ENCODE measurements around the gene GNA12. TPM values are rescaled to one million over a fixed set of nuclear protein-coding genes. Genes with fewer than 3 reads are reported as not detected.
"Not testable (repeated sequence)": the region's sequence is repeated elsewhere in the genome, so short reads cannot be mapped to it uniquely, and the experiment has no call there.

Gene GNA12
- total RNA-seq, 1 donor from 2014 or later, result 31.7 TPM

DNA sequence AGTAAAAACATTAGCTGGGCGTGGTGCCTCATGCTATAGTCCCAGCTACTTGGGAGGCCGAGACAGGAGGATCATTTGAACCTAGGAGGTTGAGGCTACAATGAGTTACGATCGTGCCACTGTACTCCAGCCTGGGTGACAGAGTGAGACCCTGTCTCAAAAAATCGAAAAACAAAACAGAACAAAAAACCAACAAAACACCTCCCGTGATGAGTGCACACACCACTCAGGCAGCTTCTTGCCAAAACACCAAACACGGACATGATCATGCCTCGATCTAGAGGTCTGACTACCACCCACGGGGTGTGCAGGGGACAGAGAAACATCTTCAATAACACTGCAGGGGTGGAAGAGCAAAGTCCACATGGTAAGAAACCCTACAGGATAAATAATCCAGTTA is 111.7 kb downstream of the GNA12 start:
- intact Hi-C loops (cut with micrococcal nuclease), result no loop called here

DNA sequence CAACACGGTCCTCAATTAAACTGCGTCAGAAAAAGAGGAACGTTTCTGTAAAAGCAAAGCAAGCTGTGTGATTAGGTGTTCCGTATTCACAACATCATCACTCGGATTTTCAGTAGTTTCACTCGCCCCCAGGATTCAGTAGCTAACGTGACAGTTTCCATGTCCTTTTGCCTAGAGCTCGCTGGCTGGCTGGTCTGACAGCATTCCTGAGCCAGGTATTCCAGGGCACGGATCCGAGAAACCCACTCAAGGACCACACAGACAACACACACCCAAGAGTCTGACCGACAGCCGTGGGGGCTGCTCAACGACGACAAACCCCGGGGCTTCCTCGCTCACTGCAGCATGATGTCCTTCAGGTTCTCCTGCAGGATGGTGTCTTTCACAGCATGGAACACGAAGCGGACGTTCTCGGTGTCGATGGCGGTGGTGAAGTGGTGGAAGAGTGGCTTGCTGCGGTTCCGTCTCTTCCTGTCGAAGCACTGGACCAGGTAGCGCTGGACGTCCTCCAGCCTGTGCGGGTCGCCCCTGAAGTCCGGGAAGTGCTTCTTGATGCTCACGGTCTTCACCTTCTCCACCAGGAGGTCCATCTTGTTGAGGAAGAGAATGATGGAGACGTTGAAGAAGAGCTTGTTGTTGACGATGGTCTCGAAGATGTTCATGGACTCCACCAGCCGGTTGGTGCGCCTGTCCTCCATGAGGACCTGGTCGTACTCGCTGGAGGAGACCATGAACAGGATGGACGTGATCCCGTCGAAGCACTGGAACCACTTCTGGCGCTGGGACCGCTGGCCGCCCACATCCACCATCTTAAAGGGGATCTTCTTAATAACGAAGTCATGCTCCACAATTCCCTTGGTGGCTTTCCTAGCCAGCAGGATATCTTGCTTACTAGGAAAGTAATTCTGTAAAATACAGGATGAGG is 113.0 kb downstream of the GNA12 start:
- intact Hi-C loops (cut with micrococcal nuclease), result no loop called here

GRCh38 chr7:2729893-2730716 is 114.0 kb downstream of the GNA12 start:
- intact Hi-C loops (cut with micrococcal nuclease), result no loop called here

- intact Hi-C loops (cut with micrococcal nuclease), result no loop called here
Observed at GRCh38 chr7:2729031-2729892, 114.8 kb downstream of the GNA12 start.

DNA sequence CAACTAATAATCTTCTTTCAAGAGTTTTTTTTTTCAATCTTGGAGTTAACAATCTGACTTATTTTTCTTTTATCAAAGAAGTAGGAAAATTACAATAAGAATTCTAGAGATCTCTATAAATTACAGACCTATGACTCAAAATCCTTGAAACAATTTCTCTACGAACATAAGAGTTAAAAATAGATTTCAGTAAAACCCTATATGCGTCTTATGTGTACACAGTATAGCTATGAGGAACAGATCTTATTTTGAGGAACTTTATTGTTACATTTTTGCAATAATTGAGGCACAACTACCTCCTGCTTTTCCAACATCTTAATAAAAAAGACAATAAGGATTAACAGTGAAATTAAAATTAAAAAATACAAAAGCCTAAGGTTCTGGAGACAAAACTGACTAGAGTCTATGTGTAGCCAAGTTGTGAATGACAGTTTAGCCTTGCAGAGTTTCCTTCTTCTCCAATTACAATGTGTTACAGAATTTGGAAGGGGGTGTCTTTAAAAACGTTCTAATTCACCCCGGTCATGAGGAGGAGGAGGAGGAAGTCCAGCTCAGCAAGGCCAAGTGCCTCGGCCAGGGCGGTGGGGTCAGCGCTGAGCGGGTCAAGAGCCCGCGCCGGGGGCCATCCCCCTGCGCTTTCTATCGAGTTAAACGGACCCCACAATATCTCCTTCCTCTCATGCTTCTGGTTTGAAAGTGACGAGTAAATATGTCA is 115.6 kb downstream of the GNA12 start:
- intact Hi-C loops (cut with micrococcal nuclease), result no loop called here

GRCh38 chr7:2727206-2727605 is 116.9 kb downstream of the GNA12 start:
- intact Hi-C loops (cut with micrococcal nuclease), result not testable (repeated sequence)

GRCh38 chr7:2726316-2727018 is 117.6 kb downstream of the GNA12 start:
- intact Hi-C loops (cut with micrococcal nuclease), result no loop called here

DNA sequence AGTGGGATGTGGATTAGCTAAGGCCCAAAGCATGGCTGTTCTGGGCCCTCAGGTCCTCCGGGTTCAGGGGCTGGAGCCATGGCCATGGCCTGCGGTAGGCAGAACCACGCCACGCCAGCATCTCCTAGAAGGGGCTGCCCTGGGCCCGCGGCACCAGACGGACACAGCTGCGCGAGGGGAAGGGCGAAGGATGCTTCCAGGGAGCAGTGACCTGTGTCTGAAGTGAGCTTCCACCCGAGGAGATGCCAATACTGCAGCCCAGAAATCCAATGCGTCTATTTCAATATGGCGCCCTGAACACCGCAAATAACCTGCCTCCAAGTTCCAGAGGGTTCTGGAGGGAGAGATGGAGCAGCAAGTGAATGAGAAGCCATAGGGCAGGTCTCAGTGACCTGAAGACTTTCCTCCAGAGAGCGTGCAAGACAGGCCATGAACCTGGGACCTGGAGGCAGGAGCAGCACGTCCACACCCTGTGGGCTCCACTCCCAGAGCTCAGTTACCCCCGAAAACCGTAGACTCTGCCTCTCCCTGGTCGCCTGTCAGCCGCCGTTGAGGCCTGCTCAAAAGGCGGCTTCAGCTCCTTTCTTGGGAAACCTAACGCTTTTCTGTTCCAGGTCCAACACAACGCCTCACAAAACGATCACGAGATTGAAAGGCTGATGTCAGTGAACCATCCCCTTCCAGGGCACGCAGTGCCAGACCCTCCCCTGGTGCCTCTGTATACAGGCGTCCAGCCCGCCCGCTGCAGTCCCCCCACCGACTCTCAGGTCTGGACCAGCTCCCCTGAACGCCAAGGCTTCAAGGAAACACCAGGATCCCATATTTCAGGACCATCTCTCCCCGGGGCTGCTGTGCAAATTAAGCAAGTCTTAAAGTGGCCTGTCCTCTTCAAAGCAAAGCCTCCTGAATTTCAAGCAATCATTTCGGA is 118.7 kb downstream of the GNA12 start:
- intact Hi-C loops (cut with micrococcal nuclease), result no loop called here

GRCh38 chr7:2724453-2725177 is 119.5 kb downstream of the GNA12 start:
- intact Hi-C loops (cut with micrococcal nuclease), result no loop called here

- intact Hi-C loops (cut with micrococcal nuclease), result not testable (repeated sequence)
Observed at GRCh38 chr7:2724036-2724435, 120.1 kb downstream of the GNA12 start.

- intact Hi-C loops (cut with micrococcal nuclease), result no loop called here
Observed at GRCh38 chr7:2723138-2723850, 120.8 kb downstream of the GNA12 start.

DNA sequence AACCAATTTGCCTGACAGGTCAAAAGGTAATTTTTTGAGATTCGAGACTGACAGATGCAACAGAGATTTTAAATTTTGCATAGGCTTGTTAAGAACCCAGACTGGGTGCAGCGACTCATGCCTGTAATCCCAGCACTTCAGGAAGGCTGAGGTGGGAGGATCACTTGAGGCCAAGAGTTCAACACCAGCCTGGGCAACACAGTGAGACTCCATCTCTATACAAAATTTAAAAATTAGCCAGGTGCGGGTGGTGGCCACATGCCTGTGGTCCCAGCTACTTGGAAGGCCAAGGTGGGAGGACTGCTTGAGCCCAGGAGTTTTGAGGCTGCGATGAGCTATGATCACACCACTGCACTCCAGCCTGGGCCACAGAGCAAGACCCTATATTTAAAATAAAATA is 121.5 kb downstream of the GNA12 start:
- intact Hi-C loops (cut with micrococcal nuclease), result no loop called here

GRCh38 chr7:2721842-2722241 is 122.3 kb downstream of the GNA12 start:
- intact Hi-C loops (cut with micrococcal nuclease), result loop anchor here (1.0 to 2.0 kb wide), 2 partner anchors 123 to 141 kb away; partner anchors contain the start of gene GNA12

DNA sequence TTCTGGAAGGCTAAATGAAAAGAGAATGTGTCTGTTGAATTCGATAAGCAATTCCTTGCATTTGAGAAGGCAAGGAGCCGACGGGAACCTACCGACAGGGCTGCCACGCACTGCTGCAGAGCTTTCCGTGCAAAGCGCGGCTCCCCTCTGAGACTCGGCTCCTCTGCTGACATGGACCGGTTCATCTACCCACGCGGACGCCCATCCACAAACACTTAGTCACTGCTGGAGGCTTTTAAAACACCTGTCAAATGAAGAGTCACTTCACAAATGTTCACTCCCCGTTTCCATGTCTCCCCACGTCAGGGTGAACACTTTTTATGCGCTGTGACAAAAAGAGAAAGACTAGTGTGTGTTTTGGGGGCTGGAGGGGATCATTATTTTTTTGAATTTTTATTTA is 124.1 kb downstream of the GNA12 start:
- intact Hi-C loops (cut with micrococcal nuclease), result loop anchor here (1.0 to 2.0 kb wide), 2 partner anchors 10 to 125 kb away; partner anchors contain the start of gene GNA12

- intact Hi-C loops (cut with micrococcal nuclease), result no loop called here
Observed at GRCh38 chr7:2719007-2719406, 125.1 kb downstream of the GNA12 start.

DNA sequence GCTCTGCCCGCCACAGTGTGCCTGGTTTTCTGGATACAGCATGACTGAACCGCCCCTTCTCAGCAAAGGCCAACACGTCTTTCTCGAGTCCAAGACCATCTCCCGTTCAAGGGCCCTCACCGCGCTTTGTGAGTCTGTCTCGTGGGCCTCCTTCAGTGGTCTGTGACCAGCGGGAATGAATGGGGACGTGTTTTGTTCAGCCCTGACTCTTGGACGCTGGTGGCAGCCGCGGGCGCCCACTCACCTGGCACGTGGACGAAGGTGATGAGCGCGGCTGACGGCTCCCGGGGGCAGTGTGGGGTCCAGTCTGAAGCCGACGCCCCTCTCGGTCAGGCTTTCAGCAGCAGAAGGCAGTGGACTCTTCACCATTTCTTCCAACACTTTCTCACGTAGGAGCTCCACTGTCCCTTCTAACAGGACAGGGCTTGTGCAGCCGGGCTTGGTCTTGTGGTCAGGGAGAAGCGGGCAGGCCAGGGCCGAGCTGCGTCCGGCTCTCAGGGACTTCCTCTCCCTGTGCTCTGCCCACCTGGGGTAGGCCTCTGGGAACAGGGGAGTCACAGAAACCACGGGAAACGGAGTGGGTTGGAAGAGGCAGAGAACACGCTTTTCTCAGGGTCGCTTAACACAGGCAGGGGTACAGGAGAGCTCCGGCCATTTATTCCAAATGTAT is 125.7 kb downstream of the GNA12 start:
- intact Hi-C loops (cut with micrococcal nuclease), result no loop called here

All from T-helper 1 cell treated with Interleukin-12 subunit alpha and Interleukin-12 subunit beta and Interleukin-4 antibody, amounts not matched to agents 30 ng/mL and 1 ng/mL, for 36 hours (primary cell).